GM21717 (cell line): ENCODE results near the gene TKFC.
A peak's percentile ranks its signal among the peaks of the same experiment; 100 is the strongest.

Experiments used
- ATAC-seq: cut with Tn5 transposase; IDR thresholded peaks from one replicate; pipeline ENCODE4 v1.9.1; 2021; ENCODE audit warnings: mild to moderate bottlenecking, moderate library complexity; ENCODE audit not compliant: unreplicated experiment

The TKFC gene

GRCh38 chr11:61332797-61333549 lies at the start of gene TKFC, which contains the start of gene DDB1:
TKFC (plus strand) TSS chr11:61333228; CDS start chr11:61334729, 1,501 bp downstream.
DDB1 (minus strand) TSS chr11:61333105; CDS start chr11:61332968, 137 bp downstream.
- peak; percentile 78 for ATAC-seq

GRCh38 chr11:61283613-61284012 lies 49.4 kb upstream of the TKFC start:
- no peak for ATAC-seq

GRCh38 chr11:61287338-61287977 lies 45.6 kb upstream of the TKFC start:
- ATAC-seq: no peak

GRCh38 chr11:61290905-61291690 lies 41.9 kb upstream of the TKFC start:
- ATAC-seq: no peak

GRCh38 chr11:61292356-61292755 lies 40.7 kb upstream of the TKFC start:
- no peak for ATAC-seq

- ATAC-seq: peak; percentile 37
These were observed 38.9 kb upstream of the TKFC start for GRCh38 chr11:61293867-61294716.

GRCh38 chr11:61294717-61295595 lies 38.1 kb upstream of the TKFC start, which contains the start of gene VWCE:
VWCE (minus strand) TSS chr11:61295316; CDS start chr11:61295037, 279 bp downstream.
- peak; percentile 66 for ATAC-seq

GRCh38 chr11:61295596-61295926 lies 37.5 kb upstream of the TKFC start:
- no peak for ATAC-seq

GRCh38 chr11:61297341-61297740 lies 35.7 kb upstream of the TKFC start:
- no peak for ATAC-seq

GRCh38 chr11:61297746-61298145 lies 35.3 kb upstream of the TKFC start:
- ATAC-seq: no peak

GRCh38 chr11:61298663-61299244 lies 34.3 kb upstream of the TKFC start:
- ATAC-seq: no peak

GRCh38 chr11:61302550-61302949 lies 30.5 kb upstream of the TKFC start:
- no peak for ATAC-seq

- no peak for ATAC-seq
These were observed 29.3 kb upstream of the TKFC start for GRCh38 chr11:61303725-61304124.

- no peak for ATAC-seq
These were observed 27.6 kb upstream of the TKFC start for GRCh38 chr11:61305417-61305816.

- ATAC-seq: no peak
These were observed 26.8 kb upstream of the TKFC start for GRCh38 chr11:61306221-61306620.

GRCh38 chr11:61307354-61307753 lies 25.7 kb upstream of the TKFC start:
- ATAC-seq: no peak

- no peak for ATAC-seq
These were observed 23.9 kb upstream of the TKFC start for GRCh38 chr11:61309141-61309540.

- ATAC-seq: no peak
These were observed 23.3 kb upstream of the TKFC start for GRCh38 chr11:61309739-61310138.

GRCh38 chr11:61310749-61311148 lies 22.3 kb upstream of the TKFC start:
- no peak for ATAC-seq
